Measurements from ENCODE around the gene NELFB.

DNA sequence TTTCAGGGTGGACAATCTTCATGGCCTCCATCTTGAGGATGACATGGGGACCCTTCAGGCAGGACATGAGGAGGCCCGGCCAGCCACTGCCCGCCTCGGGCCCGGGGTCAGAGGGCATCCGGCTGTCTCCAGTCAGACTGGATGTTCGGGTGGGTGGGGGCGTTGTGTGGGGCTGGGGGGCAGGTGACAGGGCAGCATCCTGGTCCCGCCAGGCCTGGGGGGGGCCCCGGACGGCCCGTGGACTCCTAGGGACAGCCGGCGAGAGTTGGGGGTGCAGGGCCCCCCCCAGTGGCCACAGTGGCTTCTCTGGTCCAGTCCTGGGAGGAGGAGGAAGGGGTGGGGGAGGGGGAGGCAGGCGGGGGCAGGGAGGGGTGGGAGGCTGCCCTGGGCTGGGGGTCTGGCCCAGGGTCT, 34.0 kb upstream of the NELFB start:
- TF ChIP-seq, protein P1, sequence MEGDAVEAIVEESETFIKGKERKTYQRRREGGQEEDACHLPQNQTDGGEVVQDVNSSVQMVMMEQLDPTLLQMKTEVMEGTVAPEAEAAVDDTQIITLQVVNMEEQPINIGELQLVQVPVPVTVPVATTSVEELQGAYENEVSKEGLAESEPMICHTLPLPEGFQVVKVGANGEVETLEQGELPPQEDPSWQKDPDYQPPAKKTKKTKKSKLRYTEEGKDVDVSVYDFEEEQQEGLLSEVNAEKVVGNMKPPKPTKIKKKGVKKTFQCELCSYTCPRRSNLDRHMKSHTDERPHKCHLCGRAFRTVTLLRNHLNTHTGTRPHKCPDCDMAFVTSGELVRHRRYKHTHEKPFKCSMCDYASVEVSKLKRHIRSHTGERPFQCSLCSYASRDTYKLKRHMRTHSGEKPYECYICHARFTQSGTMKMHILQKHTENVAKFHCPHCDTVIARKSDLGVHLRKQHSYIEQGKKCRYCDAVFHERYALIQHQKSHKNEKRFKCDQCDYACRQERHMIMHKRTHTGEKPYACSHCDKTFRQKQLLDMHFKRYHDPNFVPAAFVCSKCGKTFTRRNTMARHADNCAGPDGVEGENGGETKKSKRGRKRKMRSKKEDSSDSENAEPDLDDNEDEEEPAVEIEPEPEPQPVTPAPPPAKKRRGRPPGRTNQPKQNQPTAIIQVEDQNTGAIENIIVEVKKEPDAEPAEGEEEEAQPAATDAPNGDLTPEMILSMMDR (IDR thresholded peaks at IDR 0.05) = no peak
- TF ChIP-seq POLR2AphosphoS5 (IDR thresholded peaks at IDR 0.05) (no peak), POLR2A (IDR thresholded peaks at IDR 0.05) (no peak)
